ENCODE results near the gene NCMAP.
A peak's percentile ranks its signal among the peaks of the same experiment; 100 is the strongest.

The NCMAP gene

GRCh38 chr1:24636661-24637357 is 80.9 kb downstream of the NCMAP start:
- no peak for DNase-seq

DNA sequence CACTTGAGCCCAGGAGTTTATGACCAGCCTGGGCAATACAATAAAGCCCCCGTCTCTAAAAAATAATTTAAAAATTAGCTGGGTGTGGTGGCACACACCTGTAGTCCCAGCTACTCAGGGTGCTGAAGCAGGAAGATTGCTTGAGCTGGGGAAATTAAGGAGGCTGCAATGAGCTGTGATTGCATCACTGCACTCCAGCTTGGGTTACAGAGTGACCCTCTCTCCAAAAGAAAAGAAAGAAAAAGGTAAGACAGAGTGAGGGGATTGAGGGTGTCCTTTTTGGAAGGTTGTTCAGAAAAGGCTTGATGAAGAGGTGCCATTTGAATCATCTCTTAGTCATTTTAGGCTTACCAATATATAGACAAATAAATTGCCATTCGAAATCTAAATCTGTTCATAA is 83.2 kb downstream of the NCMAP start:
- no peak for DNase-seq

DNA sequence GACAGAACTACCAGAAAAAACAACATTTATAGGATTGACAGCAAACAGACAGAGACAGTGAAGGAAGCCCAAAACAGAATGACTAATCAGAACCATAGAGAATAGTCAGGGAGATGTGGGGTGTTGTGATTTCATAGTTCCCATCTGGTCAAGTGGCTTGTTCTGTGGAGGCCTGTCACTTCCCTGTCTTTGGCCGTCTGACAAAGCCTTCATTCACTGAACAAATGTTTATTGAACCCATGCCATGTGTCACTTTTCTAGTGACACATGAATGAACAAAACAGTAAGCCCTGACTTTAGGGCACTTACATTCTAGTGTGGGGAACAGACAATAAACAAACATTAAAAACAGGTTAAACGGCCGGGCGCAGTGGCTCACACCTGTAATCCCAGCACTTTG is 84.0 kb downstream of the NCMAP start:
- DNase-seq = no peak

DNA sequence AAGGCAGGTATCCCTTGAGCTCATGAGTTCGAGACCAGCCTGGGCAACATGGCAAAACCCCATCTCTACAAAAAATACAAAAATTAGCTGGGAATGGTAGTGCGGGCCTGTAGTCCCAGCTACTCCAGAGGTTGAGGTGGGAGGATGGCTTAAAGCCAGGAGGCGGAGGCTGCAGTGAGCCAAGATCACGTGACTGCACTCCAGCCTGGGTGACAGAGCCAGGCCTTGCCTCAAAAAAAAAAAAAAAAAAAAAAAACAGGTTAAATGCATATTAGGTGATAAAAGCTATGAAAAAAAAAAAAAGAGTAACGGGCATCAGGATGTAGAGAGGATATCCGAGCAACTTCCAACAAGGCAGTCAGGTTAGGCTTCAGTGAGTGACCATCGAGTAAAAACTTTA is 84.4 kb downstream of the NCMAP start:
- DNase-seq = no peak

DNA sequence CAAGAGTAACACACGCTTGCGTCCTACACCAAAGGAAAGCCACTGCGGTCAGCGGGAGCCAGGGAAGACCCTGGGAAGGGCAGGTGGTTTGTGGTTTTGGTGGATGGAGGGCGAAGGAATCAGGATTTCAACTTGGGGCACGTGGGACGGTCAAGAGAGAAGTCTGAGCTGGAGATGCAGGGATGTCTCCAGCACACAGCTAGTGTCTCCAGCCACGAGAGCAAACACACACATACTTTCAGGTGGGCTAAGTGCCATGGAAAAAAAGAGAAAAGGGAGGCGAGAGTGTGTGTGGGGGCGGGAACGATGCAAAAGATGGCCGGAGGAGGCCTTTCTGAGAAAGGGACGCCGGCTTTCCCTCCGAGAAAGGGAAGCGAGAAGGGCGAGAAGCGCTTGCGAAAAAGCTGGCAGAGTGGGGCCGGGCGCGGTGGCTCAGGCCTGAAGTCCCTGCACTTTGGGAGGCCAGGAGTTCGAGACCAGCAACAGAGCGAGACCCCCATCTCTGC is 85.8 kb downstream of the NCMAP start:
- peak in 2 of 4 experiments; percentile 5 to 20 for DNase-seq

- peak; percentile 90 to 97 (median 94) for DNase-seq
These were observed 86.8 kb downstream of the NCMAP start, which contains the start of gene SRRM1 for GRCh38 chr1:24642481-24643362. SRRM1 (plus strand) TSS chr1:24643302; CDS start chr1:24643327, 25 bp downstream.

DNA sequence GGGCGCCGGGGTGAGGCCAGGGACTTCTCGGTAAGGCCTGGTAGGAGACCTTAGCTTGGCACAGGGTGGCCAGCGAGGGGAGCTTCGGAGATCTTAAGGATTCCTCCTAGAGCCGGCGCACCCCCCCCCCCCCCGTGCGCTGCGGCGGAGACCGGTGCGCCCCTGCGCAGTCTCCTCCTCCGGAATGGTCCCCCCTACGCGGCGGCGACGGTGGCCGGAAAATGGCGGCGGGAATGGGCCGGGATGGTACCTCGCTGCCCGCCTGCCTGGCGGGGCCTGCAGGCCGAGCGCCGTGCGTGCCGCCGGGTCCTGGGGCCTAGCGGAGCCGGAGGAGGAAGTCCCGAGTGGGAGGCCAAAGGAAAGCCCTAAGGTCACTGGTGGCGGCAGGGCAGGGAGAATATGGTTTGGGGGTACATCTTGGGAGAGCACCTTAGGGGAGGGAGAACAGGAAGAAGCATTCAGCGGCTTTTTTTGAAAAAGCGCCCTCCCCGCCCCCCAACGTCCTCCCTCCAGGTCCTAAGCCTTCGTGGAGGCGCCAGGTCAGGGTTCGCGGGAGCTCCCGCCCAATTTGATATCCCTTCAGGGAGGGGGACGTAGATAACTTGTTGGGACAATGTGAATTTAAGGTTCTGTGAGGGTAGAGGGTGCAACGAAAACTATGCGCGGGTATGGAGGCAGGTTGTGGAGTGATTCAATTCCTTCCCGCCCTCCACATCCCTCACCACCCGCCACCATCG is 87.6 kb downstream of the NCMAP start:
- peak; percentile 46 to 61 (median 55) for DNase-seq

DNA sequence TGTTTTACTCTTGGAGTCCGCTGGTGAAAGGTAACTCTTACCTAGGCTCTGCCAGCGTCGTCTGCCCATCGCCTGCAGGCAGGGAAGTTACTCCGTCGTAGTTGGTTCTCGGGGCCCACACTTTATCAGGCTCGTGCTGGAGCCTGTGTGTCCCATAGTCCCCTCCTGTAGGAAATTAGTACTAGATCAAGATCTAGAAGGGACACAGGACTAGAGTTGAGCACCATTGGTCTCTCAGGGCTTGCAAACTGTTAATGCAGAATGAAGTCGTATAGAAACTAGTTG is 88.2 kb downstream of the NCMAP start:
- no peak for DNase-seq

- no peak for DNase-seq
These were observed 93.0 kb downstream of the NCMAP start for GRCh38 chr1:24648919-24649318.

GRCh38 chr1:24652382-24652781 is 96.5 kb downstream of the NCMAP start:
- DNase-seq = no peak

GRCh38 chr1:24654010-24654409 is 98.1 kb downstream of the NCMAP start:
- no peak for DNase-seq

DNA sequence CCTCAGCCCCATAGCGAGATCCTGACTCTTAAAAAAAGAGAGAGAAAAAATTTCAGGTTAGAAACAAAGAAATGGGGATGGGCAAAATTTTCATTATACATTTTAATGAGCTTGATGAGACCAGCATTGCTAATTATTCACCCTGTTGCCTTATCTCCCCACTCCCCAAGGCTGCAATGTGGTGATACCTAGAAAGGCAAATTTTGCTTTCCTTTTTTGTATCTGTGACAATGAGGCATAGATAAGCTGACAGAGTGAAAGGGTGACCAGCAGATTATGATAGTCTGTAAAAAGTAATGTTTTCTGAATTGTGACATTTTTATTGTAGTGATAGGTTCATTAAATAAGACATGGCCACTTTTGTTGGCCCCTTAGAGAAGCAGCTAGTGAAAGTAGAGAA is 100.2 kb downstream of the NCMAP start:
- DNase-seq = no peak

- no peak for DNase-seq
These were observed 101.9 kb downstream of the NCMAP start for GRCh38 chr1:24657781-24658180.
